ENCODE measurements around the gene CDH24.
A peak's percentile ranks its signal among the peaks of the same experiment; 100 is the strongest.

The CDH24 gene

DNA sequence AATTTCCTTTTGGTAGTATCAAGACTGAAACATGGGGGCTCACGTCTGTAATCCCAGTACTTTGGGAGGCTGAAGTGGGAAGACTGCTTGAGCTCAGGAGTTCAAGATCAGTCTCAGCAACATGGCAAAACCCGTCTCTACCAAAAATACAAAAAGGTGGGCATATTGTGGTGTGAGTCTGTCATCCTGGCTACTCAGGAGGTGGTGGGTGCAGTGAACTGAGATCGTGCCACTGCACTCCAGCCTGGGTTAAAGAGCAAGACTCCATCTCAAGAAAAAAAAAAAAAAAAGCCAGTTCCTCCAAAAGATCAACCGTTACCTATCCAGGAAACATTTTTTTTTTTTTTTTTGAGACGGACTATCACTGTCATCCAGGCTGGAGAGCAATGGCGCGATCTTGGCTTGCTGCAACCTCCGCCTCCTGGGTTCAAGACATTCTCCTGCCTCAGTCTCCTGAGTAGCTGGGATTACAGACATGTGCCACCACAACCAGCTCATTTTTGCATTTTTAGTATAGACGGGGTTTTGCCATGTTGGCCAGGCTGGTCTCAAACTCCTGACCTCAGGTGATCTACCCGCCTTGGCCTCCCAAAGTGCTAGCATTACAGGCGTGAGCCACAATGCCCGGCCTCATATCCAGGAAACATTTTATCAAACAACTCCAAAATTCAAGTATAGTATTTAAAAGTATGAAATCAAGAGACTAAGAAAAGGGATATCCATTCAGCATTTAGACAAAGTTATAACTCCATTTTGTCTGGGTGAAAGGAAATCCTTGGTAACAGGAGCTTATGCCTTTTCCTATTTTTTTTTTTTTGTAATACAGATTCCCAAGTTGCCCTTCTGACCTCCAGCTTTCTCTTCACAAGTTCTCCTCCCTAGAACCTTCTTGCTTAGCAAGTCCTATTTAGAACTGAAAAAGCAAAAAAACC is 34.2 kb upstream of the CDH24 start:
- DNase-seq (ENCODE audit: low read depth): no peak

DNA sequence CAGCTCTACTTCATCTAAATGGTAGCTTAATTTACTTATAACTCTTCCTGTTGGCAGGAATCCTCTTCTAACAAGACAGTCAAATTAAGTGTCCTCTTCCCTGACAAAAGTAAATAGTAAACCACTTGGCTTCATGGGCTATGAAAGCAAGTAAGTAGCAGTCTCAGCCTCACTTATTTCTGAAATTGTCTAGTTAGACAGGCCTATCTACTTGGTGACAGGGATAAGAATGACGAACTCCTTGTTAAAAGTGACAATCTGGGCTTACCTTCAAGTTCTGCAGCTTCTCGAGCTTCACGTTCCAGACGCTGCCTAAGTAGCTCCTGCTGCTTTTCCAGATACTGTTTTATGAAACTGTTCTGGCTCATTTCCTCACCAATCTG is 32.9 kb upstream of the CDH24 start:
- no peak for DNase-seq (ENCODE audit: low read depth)

DNA sequence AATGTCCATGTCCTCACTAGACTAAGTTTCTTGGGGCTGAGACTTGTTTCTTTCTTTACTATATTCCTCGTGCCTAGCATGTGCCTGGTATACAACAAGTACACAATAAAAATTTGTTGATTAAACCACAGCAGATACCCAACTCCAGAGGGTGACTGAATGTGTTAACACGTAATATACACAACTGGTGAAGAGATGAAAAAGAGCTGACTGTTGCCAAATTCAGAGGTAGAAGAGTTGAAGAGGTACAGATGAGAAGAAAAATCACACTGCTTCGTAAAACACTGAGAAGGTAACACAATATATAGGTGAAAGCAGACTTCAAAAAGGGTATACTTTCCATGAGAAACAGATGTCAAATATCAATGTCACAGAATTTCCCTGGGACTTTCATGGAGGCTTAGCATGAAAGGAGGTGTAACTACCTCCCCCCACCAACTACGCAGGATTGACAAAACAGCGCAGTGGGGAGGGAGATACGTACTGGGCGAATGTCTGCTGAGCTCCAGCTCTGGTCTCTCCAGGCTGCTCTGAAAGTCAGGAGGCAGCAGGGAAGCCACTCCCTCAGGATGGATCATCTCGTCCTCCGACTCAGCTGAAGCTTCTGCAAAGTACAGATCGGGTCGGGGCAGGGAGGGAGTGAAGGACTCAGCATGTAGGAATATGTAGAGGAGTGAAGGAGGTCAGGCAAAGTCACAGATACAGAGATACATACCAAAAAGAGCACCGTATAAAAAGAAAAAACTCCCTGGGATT is 32.4 kb upstream of the CDH24 start:
- DNase-seq (ENCODE audit: low read depth): no peak

DNA sequence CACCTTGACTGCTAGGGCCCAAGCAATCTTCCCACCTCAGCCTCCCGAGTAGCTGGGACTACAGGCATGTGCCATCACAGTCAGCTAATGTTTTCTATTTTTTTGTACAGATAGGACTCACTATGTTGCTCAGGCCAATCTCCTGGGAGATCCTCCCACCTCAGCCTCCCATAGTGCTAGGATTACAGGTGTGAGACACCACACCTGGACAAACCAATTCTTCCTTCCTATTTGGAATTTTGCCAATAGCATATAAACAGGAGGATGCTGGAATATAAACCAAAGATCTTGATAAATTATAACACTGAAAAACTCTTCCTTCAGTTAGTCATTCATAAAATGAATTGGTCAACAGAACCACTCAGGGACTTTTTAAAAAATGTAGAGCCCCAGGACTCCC is 29.2 kb upstream of the CDH24 start:
- DNase-seq (ENCODE audit: low read depth): no peak

DNA sequence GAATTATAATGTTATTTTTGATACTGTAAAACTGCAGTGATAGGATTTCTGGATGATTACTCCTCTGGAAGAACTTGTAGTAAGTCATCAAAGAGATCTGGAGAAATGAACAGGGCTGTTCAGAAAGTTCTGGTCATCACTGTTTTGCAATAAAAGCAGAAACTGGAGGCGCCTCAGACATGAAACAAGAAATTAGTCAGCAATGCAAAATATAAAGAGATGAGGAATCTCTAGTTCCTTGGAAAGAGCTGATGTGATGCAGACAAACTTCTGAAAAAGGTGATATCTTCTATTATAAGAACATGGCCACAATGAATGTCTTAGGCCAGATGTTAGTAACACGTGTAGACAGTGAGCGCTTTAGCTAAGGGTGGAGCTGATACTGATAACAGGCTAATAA is 28.1 kb upstream of the CDH24 start:
- no peak for DNase-seq (ENCODE audit: low read depth)

DNA sequence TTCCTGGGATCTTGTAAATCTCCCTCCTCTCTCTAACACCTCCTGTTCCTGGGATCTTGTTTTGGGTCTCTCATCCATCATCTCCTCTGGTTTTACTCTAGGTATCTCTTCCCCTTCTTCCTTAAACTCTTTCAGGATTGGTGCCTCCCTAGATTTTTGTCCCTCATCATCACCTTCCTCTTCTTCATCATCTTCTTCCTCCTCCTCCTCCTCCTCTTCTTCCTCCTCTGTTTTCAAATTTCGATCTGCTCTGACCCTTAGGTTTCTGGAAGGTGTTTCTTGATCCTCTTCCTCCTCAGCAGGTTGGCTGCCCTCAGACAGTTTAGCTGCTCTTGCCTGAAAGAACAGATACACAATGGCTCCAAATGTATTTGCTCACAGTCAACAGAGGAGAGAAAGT is 23.2 kb upstream of the CDH24 start:
- no peak for DNase-seq (ENCODE audit: low read depth)

DNA sequence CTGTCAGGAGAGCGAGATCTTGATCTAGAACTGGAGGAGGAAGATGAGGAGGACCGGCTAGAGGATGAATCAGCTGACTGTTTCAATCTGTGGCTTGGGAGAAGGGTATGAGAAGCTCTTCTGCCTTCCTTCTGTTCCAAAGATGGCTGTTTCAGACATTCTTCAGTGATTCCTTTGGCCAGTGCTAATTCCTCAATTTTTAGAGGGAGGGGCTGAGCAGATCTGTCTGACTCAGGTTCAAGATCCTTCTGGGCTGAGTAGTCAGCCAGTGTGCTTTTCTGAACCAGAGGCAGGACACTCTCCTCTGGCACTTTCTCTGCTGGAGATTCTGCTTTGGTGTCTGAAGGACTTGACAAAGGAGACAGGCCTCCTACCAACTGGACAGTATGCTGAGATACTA is 22.4 kb upstream of the CDH24 start:
- no peak for DNase-seq (ENCODE audit: low read depth)

DNA sequence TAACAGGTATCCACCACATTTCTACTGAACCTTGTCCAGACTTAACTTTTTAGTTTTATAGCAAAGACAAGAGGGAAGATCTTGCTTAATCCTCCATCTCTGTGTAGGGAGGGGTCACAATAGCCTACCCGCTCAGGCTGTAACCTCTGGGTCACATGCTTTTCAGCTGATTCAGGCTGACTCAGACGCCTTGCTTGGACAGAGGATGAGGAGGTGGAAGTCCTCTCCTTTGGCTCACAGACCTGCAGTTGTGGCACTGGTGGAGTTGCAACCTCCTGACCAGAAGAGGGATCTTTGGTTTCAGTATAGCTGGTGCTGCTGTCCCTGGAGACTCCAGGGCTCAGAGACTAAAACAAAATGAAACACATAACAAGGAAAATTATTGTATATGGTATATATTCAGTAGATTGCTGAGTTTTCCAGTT is 21.4 kb upstream of the CDH24 start:
- no peak for DNase-seq (ENCODE audit: low read depth)

DNA sequence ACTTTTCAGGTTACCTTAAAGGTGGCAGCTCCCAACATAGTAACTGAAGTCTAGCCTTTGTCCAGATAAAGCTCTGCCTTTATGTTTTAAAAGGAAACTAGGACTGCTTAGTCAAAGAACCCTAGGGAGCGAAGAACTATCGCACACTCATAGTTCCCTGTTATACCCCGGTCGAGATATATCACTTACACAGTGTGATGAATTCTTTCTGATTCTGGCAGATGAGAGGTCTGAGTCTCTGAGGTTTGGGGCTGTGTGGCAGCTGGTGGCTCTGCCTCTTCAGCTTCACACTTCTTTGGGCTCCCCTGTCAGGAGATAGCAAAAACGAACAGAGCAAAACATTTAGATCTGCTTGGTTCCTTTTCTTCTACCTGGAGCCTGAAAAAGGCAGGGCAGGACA is 20.6 kb upstream of the CDH24 start:
- DNase-seq (ENCODE audit: low read depth): no peak

DNA sequence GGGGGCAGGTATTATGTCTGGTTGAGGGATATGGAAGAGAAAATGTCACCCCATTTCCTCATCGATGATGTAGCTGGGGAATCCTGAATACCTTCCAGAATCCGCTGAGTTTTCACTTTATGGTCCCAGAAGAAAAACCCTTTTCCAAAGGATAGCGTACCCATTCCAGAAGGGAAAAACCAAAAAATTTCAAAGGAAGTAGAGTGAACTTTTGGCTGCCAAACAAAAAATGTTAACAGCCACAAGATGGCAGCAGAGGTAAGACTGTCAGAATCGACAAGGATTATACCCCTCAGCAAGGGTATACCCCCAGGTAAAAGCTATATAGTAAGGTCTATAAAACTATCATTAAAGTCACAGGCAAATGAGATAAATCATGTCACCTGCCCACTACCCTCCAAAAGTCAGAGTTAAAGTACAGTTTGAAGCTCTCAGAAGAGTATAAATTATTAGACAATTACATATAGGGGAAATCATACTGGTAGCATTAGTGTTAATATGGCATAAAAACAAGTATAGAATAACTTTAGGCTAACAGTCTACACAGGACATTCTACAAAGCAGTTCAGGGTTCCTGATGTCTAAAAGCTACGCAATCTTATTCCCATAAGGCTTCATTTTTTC is 19.6 kb upstream of the CDH24 start:
- no peak for DNase-seq (ENCODE audit: low read depth)

DNA sequence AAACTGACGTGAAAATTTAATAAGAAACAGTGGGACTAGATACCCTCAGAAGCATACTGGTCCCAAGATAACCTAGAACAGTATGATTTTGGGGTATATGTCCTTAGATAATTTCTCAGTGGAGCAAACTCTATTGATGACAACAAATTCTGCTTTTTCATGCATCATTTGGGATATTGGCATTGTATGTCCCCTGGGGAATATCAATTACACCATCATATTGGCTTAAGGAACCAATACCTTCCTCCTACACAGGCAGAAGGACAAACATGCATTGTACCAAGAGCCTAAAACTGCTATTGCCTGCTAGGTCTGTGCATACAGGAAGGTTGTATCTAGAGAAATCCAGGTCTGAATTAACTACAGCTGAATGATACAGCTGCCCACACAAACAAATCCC is 17.6 kb upstream of the CDH24 start:
- no peak for DNase-seq (ENCODE audit: low read depth)

DNA sequence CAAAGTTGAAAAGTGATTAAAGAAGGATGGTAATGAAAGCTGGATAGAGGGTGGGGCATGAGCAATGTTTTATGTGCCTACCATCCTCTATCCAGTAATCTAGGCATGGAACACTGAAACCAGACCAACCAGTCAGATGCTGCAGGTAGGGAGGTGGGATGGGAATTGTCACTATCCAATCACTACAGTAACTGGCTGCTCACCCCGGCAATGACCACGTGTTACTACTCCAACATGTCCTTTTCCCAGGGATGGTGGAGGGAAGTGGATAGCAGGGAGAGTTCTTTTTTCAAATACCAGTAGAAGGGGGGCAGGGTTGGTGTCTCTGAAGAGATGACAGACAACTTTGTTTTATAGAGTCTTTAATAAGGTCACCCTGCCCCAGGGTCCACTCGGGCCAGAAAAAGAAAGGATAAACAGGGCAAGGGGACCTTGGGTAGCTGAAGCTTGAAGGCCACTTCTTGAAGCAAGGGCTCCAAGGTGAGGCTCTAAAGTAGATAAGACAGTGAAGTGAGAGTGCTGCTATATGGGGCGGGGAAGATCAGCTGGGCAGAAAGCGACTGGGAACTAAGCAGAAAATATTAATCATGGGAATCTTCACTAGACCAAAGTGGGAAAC is 14.7 kb upstream of the CDH24 start:
- no peak for DNase-seq (ENCODE audit: low read depth)

DNA sequence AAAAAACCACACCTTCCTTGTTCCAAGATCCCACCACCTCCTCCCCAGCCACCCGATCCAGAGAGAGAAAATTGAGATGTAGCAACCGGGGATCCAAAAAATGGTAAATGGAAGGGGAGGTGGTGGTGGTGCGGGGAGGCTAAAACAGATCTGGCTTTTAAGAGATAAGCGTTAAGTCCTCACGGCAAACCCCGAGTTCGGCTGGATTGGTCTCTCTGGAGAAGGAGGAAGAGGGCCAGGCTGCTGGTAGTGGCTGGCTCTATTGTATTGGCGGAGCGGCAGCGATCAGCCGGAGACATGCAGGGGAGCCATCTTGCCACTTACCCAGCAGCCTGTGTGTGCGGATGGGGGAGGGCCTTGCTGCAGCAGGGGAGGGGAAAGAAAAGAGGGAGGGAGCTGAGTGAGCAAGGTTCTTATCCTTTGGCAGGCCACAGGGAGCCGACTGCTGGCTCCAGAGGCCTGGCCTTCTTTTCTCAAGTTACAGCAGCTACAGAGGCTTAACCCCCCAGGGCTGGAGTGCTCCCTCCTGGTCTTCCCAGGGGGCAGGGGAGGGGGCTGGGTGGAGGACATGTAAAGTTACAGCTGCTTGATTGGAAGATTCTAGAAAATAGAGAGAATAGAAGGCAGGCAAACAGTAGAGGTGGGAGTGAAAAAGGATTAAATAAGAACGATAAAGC is 14.1 kb upstream of the CDH24 start:
- peak; percentile 66 for DNase-seq (ENCODE audit: low read depth)

DNA sequence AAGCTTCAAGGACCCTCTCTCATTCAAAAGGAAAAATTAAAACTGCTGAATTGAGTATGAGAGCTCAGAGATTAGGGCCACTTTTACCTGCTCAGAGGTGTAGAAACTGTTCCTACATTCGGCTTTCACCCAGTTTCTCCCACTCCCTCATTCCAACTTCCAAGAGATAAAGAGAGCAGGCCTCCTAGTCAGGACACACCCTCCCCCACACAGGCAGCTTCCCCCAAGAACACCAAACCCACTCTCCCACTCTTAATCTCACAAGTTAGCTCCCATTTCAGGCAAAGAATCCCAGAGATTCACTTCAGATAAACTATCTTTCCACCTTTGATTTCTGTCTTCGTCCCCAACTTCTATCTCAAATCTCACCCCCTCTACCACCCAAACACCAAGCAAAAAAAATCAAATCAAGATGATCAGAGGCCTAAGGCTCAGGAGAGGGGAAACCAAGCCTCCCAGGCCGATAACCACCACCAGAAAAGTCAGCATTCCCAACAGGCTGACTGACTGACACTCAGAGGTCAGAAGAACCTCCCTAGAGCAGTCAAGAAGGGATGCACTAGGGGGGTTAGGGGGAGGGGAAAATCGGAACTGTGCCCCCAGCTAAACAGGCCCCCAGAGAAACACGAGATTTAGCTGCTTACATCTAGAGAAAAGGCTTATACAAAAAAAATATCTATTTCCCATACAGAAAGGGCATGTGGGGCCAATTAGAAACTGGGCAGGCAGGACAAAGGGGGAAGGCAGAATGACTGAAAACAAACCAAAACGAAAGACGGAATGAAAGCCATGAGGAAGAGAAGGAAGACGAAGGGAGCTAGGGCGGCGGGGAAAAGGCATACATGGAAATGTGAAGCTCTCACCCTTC is 13.2 kb upstream of the CDH24 start:
- DNase-seq (ENCODE audit: low read depth): no peak

DNA sequence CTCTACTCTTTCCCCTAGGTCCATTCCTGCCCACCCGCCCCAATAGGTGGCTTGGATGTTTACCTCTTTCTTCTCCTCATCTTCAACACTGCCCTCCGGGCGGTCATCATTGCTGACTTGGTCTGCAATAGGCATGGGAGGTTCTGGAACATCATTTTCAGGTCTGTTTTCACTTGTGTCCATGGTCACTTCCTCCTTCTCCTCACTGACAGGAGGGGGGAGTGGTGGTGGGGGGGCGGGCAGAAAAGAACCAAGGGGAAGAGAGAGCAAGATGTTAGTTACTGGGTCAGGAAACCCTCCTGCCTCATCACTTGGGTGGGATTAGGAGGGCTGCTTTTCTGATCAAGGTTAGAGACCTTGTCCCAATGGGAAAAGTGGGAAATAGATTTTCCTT is 12.1 kb upstream of the CDH24 start:
- DNase-seq (ENCODE audit: low read depth): no peak

DNA sequence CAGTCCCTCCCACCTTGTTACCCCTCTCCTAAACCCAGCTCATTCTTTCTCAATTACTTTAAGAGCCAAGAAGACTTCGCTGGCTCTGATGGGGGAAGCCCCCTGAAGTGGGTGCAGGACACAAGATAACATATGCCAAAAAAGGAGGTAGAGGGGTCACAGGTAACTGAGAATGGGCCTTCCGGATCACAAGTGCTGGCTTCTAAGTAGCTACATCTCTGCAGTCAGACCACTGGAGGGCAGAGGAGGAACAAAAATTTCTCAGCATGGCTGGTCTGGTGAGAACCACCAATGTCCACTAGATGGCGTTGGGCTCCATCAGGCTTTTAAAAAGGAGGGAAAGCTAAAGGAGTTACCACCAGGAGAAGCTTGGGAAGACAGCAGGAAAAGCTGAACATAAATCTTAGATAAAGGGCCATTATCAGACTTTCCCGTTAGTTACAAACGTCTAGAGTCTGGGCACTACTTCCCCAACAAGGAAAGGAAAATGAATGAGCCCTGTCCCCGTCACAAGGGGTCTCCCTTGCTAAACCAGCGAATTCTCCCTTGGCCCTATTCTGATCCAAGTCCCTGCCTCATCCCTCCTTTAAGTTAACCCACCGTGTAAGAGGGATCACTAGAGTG is 11.6 kb upstream of the CDH24 start:
- DNase-seq (ENCODE audit: low read depth): peak; percentile 61

DNA sequence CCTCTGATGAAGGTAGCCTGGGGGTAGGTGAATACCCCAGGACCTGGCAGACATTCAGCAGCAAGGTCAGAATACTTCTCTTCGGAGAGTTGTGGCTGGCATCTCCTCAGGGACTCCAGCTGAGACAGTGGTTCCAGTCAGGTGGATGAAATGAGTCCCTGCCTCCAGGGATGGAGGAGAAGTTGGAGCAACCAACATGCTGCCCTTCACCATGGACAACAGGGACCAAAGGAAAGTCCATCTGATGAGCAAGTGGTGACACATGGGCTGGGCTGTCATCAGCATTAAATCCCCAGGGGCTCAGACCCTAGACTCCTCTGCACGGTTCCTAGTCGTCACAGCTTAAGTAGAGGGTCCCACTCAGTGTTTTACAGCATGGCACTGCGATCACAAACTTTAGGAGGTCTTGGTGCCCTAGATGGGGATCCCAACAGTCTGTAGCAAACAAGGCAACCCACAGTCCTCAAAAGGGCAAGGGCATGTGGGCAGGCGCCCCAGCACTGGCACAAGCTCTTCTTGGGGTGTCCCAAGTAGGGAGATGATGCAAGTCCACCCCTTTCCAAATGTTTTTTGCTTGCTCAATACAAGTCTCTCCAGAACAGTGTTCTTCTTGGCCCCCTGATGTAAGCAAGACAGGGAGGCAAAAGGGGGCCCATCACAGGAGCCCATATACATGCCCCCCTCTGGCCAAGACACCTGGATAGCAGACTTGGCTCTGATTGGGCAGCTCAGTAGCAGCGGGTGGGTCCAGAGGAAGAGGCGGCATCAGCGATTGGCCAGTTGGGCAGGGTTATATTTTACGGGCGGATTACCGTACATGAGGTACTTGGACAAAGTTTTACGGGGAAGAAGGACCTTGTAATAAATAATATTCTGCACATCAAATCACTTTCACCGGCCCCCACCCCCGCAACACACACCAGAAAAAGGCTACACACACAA is 10.8 kb upstream of the CDH24 start:
- no peak for DNase-seq (ENCODE audit: low read depth)

DNA sequence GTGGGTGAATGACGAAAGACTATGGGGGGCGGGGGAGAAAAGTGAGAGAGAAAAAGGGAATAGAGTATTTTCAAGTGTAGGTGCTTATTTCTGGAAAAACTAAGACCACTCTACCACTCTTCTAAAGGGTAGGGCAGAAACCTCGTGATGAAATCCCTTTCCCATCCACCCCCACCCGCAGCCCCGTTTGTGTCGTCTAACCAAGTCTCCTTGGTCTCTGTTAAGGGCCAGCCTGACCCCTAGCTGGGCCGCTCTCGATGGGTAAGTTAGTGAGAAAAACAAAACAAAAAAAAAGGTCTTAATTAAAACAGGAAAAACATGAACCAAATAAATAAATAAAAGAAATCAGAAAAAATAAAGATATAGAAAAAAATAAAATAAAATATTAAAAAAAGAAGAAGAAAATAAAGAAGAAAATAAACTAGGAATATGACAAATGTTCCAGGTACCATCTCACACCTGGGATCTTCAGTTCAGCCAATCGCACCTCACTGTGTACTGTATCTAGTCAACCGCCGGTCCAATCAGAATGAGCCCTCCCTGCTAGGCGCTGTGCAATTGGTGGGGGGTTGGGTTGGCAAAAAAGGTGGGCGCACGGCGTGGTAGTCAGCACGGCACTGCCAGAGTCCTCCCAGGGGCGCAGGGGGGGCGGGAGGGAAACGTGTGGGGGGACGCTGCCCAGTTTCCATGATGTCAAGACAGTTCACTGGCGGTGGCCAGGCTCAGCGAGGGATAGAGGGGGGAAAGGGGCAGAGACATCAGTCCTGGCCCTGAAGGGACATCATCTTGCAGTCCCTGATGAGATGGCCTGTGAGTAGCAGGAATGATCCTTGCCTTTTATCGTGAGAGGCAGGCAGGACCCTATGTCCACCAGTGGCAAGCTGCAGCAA is 9.8 kb upstream of the CDH24 start:
- no peak for DNase-seq (ENCODE audit: low read depth)
